NCI-H526 (cell line): Measurements from ENCODE around the gene OSGIN1.

Experiments used
- DNase-seq, 2 experiments: peaks; one replicate each; lab custom pipeline; 2025; lab: John Stamatoyannopoulos, UW

OSGIN1 gene

GRCh38 chr16:84003038-84003437, 50.0 kb downstream of the OSGIN1 start:
- DNase-seq: no peak

GRCh38 chr16:84004442-84004841, 51.4 kb downstream of the OSGIN1 start:
- no peak for DNase-seq

DNA sequence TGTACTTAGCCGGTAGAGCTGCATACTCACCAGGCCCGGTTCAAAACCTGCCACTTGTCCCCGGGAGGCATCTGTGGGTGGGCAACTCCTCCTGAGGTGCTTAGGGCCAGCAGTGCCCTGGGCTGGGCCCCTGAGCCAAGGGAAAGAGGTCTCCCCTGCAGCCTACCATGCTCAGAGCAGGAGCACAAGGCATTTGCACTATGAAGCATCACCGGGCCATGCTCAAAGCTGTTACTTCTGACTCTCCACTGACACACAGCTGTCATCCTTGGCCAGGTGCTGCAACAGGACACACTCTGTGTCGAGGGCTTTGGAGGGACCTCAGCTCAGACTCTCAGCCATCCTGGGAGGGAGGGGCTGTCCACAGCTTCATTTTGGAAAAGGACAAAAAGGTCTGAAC, 52.4 kb downstream of the OSGIN1 start:
- DNase-seq: no peak

- no peak for DNase-seq
Observed at GRCh38 chr16:84007520-84007919, 54.5 kb downstream of the OSGIN1 start.

DNA sequence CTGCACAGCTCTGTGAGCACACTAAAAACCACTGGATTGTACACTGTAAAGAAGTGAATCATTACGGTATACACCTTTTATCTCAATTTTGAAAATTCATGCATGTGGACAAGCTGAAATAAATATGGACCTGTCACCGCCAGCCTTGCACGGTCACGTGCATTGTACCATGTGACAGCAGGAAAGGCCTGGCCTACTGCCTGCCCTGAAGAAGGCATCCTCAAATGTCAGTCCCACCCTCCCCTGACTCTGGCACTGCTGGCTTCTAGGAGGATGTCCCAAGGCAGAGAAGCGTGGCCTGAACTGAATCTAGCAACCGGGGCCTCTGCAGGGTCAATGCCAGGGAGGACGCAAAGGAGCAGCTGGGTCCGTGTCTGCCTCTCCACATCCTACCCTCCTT, 54.9 kb downstream of the OSGIN1 start:
- no peak for DNase-seq

DNA sequence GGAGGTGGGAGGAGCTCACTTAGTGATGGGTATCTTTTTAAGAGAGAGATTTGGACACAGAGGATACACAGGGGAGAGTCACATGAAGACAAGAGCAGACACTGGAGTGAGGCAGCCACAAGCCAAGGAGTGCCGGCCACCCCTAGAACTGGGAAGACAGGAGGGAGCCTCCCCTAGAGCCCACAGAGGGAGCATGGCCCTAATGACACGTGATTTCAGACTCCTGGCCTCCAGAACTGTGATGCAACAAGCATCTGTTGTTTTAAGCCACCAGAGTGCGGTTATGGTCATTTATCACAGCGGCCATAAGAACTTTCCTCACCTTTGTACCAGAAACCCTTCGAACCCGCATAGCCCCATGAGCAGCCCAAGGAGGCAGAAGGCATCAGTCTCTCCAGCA, 56.2 kb downstream of the OSGIN1 start:
- DNase-seq: no peak

DNA sequence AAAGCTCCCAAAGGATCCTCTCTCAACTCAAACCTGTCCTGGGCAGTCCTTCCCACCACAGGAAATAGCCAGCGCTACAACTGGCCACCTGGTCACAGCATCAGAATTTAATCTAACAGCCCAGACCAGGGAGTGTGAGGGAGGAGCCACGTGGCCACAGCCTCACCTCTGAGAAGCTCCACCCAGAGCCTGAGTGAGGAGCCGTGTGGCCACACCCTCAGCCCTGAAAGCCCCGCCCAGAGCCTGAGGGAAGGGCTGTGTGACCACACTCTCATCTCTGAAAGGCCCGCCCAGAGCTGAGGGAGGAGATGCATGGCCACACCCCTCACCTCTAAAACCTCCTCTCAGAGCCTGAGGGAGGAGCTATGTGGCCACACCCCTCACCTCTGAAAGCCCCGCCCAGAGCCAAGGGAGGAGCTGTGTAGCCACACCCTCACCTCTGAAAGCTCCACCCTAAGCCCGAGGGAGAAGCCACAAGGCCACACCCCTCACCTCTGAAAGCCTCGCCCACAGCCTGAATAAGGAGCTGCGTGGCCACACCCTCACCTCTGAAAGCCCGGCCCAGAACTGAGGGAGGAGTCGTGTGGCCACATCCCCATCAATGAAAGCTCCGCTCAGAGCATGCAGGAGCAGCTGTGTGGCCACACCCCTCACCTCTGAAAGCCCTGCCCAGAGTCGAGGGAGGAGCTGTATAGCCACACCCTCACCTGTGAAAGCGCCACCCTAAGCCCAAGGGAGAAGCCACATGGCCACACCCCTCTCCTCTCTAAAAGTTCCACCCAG, 60.9 kb downstream of the OSGIN1 start:
- DNase-seq: peak; percentile 99

GRCh38 chr16:84014570-84015327, 61.7 kb downstream of the OSGIN1 start:
- no peak for DNase-seq

DNA sequence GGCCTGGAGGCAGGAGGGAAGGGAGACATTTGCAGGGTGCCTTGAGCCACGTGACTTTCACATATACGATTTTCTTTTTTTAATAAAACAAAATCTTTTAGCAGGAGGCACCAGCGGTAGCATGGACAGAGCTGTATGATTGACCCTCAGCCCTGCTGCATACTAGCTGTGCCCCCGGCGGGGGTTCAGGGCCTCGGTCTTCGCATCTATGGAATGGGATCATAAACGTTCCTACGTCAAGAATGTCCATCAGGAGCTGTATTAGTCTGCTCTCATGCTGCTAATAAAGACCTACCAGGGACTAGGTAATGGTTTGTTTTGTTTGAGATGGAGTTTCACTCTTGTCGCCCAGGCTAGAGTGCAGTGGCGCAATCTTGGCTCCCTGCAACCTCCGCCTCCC, 62.4 kb downstream of the OSGIN1 start:
- no peak for DNase-seq
